GM21367 (cell line): ENCODE results near the gene NID1.
"Not testable (repeated sequence)": the region's sequence is repeated elsewhere in the genome, so short reads cannot be mapped to it uniquely, and the experiment has no call there.

ENCODE experiments used
- ATAC-seq: cut with Tn5 transposase; IDR thresholded peaks from one replicate; pipeline ENCODE4 v1.9.1; 2021; ENCODE audit not compliant: unreplicated experiment

The NID1 gene

DNA sequence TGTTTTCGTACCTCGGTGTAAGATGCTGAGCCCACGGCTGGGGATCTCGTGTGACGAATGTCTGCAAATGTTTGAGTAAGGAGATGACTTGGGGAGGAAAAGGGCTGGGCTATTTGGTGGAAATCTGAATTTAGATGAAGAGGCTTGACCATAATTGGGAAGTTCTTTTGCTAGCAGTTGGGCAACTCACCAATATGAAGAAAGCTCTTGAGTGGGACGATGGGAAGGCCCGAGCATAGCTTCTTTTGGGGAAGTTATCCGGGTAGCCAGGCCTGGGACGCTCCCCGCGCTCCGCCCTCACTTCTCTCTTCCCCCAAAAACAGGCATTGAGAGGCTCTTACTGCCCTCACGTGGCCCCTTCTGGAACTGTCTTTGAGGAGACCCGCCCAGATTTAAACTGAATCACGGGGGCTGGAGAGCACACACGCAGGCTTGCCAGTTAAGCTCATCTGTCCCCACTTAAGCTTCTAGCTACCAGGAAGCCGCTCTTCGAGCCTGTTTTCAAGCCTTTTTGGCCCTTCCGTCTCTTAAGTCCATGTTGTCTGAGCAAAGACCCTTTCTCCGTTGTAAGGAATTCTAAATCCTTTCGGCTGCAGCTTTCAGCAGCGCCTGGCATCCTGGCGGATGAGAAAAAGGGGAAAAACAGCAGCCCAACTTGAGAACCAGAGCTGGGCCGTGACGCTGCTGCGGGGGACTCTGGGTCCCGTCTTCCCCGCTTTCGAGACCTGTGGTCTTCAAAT, 93.1 kb downstream of the NID1 start:
- peak; percentile 95 for ATAC-seq

DNA sequence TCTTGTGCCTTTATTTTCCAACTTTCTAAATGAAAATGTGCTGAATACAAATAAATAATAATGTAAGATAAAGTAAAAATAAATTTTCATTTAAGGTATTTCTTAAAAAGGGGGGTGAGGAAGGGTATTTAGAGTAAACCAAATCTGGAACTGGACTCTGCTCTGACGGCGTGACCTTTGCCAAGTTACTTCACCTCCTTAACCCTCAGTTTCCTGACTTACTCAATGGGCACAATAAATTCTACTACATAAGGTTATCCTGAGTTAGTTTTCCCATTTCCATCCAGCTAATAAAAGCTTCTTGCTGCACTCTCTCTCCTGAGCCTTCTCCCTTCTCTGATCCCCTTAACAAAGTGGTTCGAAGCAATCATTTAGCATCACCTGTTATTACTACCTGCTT, 93.9 kb downstream of the NID1 start:
- ATAC-seq: no peak

DNA sequence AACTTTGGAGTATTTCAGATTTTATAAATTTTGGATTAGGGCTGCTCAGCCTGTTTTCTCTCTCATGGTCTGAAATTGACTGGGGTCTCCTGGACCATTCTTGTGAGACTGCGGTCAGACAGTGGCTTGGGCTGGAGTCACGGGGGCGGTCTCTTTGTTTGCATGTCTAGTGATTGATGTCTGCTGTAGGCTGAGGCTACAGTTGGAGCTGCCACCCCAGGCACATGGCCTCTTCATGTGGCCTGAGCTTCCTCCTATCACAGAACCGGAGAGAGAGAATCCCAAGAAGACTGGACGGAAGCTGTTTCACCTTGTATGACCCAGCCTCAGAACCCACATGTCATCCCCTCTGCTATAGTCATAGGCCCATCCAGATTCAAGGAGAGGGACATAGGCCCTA, 96.1 kb downstream of the NID1 start:
- no peak for ATAC-seq

DNA sequence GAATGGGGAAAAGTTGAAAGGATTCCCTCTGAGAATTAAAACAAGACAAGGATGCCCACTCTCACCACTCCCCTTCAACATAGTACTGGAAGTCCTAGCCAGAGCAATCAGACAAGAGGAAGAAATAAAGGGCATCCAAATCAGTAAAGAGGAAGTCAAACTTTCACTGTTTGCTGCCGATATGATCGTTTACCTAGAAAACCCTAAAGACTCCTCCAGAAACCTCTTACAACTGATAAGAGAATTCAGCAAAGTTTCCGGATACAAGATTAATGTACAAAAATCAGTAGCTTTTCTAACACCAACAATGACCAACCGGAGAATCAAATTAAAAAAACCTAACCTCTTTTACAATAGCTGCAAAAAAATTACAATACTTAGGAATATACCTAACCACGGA, 98.8 kb downstream of the NID1 start:
- not testable (repeated sequence) for ATAC-seq

DNA sequence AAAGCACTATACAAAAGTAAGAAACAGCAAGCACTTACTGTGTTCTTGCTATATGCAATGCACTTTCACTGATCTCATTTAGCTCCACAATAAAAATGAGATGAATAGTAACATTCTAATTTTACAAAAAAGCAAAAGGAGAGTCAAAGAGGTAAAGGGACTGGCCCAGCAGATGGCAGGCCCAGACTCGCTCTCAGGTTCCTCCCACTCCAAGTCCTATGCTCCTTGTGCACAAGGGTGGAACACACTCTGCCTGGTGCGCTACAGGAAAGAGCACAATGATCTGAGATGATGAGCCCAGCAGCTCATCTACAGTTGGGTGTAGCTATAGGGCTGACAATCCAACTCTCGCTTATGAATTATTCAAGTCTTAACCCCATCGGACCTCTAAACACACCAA, 104.1 kb downstream of the NID1 start:
- ATAC-seq: no peak

DNA sequence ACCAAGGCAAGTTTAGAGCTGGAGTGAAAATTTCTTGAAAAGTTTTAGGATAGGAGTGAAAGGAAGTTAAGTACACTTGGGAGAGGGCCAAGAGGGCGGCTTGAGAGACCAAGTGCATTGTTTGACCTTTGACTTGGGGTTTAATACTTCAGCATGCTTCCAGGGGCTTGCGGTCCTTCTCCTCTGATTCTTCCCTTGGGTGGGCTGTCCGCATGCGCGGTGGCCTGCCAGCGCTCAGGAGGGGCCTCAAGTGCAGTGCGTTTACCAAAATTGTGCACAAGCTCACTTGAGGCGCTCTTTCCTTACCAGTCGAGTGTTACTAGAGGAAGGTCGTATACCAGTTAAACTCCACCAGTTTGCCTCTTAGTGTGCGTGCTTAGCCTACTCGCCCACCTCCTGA, 106.9 kb downstream of the NID1 start:
- no peak for ATAC-seq

DNA sequence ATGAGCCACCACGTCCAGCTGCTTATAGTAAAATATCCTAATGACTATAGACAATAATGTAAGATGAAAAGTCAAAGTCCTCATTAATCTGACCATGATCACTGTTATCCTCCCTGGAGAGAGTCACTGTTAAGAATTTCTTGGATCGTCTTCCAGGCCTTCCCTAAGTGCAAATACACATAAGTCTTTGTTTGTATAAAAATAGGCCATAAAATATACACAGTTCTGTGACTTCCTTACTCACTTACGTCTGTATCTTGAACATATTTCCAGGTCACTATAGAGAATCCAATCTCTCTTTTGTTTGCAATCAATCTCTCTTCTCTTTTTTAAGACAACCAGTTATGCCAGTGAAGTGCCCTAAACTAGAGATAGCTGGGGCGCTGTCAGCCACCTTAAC, 109.1 kb downstream of the NID1 start:
- no peak for ATAC-seq

DNA sequence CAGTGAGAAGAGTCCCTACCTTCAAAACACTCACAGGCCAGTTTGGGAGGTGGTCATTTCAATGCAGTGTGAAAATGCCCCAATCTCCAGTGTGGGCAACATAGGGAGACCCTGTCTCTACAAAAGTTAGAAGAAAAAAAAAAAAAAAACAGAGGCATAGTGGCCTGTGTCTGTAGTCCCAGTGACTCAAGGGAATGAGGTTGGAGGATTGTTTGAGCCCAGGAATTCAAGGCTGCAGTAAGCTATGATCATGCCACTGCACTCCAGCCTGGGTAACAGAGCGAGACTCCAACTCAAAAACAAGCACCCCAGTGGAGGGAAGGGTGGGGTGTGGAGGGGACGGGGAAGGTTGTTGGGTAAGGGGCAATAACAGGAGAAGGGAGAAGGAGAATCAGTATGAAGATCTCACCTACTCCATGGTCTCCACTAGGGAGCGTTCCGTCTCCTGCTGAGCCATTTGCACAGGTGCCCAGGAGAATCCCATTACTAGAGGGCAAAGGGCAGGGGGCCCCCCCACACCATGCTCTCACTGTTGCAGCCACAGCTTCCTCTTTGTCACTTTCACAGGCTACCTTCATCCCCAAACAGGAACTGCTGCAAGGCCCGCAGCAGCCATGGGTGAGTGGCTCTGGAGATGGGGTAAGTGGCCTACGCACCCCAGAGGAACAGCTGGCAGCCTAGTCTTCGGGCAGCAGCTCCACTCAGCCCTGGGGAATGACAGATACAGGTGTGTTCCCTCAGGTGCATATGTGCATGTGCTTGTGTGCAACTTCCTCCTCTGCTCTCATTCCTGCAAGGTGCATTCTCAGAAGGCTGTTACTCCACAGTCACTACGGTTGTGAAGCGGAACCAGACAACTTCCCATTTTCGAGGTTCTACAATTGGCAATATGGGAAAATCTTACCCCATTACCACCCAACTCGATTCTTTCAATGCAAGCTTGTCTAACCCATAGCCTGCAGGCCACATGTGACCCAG, 110.3 kb downstream of the NID1 start:
- peak; percentile 95 for ATAC-seq

DNA sequence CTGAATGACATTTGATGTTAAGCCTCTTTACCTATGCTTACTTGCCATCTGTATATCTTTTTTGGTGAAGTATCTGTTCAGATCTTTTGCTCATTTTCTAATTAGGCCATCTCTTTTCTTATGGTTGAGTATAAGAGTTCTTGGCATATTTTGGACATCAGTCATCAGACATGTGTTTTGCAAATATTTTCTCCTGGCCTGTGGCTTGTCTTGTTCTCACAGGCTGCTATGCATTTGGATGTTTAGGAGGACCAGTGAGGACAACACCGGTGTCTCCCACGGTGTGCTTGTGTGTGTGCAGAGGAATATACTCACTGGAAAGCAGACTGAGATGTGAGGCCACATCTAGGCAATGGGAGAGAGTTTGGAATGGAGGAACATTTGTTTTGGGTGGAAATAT, 111.1 kb downstream of the NID1 start:
- no peak for ATAC-seq

DNA sequence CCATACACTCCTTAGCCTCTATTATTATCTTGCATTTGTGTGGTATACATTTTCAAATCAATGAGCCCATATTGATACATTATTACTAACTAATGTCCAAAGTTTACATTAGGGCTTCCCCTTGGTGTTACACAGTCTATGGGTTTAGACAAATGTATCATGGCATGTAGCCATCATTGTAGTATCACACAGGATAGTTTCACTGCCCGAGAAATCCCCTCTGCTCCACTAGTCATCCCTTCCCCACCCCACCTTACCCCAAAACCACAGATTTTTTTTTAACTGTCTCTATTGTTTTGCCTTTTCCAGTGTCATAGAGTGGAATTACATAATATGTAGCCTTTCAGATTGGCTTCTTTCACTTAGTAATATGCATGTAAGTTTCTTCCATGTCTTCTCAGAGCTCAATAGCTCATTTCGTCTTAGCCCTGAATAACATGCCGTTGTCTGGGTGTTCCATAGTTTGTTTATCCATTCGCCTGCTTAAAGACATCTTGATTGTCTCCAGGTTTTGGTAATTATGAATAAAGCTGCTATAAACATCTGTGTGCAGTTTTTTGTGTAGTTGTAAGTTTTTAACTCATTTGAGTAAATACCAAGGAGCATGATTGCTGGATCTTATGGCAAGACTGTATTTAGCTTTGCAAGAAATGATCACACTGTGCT, 111.8 kb downstream of the NID1 start:
- ATAC-seq: no peak

DNA sequence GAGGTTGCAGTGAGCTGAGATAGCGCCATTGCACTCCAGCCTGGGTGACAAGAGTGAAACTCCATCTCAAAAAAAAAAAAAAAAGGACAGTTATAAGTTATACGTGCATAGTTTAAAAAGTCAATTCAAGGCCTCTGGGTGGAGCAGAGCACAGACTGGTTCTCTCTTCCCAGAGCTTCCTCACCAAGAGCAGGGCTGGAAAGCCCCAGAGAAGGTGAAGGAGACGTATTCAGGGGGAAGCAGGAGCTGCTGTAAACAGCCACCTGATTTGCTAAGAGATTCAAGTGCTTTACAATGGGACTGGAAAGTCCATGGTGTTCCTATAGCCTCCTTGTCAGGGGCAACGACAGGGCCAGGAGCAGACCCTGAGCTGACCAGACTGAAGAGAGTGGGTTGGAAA, 113.2 kb downstream of the NID1 start:
- ATAC-seq: no peak

DNA sequence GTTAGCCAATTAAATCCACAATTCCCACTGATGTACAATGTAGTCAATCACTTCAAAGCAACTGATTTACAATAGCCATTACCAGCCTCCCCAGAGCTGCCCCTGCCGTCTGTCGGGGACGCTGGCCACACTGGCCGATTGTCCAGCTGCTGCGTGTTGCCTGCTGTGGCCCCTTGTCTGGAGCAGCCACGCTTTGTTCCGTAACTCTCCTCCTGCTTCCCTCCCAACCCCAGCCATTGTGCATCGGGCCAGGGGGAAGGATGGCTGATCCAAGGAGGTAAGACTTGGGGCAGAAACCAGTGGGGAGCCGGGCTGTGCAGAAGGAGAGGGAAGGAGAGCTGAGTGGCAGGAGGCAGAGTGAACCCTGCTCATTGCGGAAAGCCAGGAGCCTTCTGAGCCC, 114.6 kb downstream of the NID1 start:
- ATAC-seq: no peak

DNA sequence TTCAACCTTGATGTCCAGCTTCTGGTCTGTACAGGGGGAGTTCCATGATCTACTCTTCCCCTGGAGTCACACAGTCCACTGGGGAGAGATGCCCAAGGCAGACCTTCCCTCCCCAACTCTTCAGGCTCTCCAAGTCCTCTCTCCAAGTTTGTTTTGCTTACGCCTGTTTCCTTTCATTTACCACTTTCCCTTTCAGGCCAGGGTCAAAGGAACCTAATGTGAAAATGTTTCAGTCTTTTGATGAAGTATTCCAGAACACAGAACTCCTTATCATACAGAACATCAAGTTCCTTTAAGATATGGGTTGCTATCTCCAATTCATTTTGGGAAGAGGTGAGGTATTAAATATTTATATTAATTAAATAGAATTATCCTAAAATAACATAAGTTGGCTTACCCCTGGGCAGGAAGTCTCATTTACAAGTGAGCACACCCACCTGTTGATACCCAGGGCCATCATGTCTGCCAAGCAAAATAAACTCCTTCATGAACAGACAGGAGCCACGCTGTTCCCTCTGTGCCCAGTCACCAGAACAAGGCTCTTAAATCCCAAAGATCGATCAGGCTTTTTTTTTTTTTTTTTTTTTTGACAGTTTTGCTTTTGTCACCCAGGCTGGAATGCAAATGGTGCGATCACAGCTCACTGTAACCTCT, 116.0 kb downstream of the NID1 start:
- no peak for ATAC-seq

DNA sequence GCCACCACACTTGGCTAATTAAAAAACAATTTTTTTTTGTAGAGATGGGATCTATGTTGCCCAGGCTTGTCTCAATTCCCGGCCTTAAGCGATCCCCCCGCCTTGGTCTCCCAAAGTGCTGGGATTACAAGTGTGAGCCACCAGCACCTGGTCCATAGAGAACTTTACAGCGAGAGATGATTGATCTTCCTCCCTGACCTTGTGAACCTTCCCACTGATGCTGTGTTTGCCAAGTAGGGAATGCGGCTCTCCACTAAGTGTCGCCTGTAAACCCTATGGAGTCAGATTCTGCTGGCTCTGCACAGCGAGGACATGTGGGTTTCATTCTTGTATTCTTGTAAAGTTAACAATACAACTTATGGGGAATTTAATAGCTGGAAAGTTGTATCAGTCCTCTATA, 116.9 kb downstream of the NID1 start:
- no peak for ATAC-seq

DNA sequence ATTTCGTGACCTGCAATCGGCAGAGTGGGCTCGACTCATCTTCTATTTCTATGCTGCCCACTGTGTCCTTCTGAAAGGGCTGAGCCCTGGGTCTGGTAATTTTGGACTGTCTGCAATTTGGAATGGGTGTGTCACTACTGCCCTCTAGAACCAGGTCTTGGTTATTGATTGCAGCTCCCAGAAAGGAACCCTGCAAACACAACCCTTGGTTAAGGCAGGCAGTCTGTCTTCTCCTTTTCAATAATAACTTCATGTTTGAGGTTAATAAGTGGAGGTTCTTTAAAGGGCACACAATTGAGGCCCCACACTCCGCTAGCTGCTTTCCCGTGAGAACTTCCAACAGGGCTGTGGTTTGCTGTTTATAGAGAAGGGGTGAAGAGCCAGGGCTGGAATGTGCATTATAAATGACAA, 118.3 kb downstream of the NID1 start:
- ATAC-seq: peak; percentile 54

DNA sequence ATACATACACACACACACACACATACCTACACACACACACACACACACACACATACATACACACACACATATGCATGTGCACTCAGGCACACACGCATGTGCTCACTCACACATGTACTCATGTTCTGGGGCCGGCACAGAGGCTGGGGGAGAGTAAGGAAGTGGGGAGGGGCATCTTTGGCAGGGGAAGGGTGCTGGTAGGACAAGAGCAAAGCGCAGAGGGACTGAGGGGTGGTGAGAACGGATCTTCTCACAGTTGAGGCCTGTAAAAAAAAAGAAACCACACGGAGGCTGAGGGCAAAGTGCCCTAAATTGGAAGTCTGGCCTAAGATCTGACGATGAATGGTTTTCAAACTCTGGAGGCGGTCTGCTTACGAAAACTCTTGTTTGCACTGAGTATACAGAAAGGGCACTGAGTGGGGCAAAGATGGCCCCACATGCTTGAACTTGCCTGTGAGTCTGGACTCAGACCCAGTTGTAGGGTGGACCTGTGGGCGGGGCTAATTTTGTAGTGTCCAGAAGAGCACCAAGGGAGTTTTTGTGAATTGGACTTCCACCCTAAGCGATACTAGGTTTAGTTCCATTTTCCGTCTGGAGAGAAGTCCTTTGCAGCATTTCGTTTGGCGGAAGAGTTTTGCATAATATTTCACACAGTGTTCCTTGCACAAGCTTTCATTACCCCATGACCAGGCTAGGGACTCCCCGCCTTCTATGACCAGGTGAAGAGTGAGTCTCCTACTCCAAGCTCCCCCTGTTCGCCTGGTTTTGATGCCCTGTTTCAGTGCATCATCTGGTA, 118.9 kb downstream of the NID1 start:
- peak; percentile 69 for ATAC-seq

DNA sequence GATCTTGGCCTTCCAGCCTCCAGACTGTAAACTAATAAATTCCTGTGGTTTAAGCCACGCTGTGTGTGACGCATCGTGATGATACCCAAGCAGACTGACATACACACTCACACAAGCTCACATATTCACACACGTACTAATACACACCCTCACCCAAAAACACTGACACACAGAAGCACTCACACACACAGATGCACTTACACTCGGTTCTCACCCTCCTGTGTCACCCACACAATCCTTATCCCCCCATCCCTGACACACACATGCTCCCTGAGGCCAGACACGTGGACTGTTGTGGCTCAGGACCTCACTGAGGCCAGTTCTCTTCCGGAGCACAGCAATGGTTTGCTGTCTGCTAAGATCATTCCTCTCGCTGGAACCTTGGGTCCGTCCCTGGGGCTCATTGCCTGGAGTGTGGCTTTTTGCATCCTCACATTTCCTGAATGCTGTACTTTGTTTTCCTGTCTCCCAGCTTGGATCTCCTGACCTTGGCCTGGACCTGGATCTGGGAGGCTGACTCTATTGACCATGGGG, 121.2 kb downstream of the NID1 start:
- ATAC-seq: no peak

DNA sequence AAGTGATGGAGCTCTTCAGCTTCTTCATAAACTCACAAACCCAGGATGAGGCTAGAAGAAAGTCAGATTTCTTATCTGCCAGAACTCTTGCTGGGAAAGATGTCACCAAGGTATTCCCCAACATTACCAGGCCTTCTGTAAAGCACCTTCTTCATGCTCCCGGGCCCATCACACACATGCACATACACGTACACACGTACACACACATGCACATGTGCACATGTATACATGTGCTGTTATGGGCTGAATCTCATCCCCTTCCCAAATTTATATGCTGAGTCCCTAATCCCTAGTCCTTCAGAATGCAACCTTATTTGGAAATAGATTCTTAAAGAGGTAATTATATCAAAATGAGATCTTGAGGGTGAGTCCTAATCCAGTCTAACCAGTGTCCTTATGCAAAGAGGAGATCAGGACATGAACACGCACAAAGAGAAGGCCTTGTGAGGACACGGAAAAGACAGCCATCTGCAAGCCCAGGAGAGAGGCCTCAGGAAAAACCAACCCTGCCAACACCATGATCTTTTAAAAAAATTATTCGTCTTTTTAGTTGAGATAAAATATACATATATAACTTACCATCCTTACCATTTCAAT, 121.8 kb downstream of the NID1 start:
- ATAC-seq: no peak

DNA sequence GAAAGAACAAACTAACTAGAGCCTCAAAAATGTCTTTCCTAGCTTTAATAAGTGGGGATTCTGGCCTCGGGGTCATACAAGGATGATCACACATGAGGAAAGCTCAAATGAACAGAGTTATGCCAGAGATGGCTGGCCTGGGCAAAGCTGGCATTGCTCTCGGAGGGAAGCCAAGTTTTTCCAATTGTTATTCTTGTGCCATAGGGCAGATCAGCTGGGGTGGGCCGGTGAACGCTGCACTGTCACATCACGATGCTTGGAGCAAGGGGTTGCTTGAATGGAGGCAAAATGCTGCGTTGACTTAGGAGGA, 122.3 kb downstream of the NID1 start:
- no peak for ATAC-seq
